Memory B cell (primary cell): Measurements from ENCODE around the gene WFDC1.

ENCODE experiments used
- ATAC-seq: fragments of 150-1000 bp; cut with Tn5 transposase; 2 replicates; pipeline ENCODE4 v1.10.0; 2021; ENCODE audit warnings: low read depth, mild to moderate bottlenecking, moderate library complexity
- DNase-seq, 2 donors: peaks; one replicate each; pipeline ENCODE4 v3.0.0; 2022; ENCODE audit warnings: low spot score in 2 of 2
- H3K27ac Mint-ChIP-seq: one replicate; pipeline ENCODE4 v1.8.0; 2022; ENCODE audit warnings: mild to moderate bottlenecking, moderate library complexity, mixed read lengths
- H3K27me3 Mint-ChIP-seq: one replicate; pipeline ENCODE4 v1.8.0; 2022; ENCODE audit warnings: mixed read lengths
- H3K36me3 Mint-ChIP-seq: one replicate; pipeline ENCODE4 v1.8.0; 2022; ENCODE audit warnings: mild to moderate bottlenecking, mixed read lengths
- H3K4me1 Mint-ChIP-seq: one replicate; pipeline ENCODE4 v1.8.0; 2022; ENCODE audit warnings: mixed read lengths
- H3K4me3 Mint-ChIP-seq: one replicate; pipeline ENCODE4 v1.8.0; 2022; ENCODE audit warnings: mild to moderate bottlenecking, moderate library complexity, mixed read lengths
- H3K9me3 Mint-ChIP-seq: one replicate; pipeline ENCODE4 v1.8.0; 2022; ENCODE audit warnings: mixed read lengths

WFDC1 gene

DNA sequence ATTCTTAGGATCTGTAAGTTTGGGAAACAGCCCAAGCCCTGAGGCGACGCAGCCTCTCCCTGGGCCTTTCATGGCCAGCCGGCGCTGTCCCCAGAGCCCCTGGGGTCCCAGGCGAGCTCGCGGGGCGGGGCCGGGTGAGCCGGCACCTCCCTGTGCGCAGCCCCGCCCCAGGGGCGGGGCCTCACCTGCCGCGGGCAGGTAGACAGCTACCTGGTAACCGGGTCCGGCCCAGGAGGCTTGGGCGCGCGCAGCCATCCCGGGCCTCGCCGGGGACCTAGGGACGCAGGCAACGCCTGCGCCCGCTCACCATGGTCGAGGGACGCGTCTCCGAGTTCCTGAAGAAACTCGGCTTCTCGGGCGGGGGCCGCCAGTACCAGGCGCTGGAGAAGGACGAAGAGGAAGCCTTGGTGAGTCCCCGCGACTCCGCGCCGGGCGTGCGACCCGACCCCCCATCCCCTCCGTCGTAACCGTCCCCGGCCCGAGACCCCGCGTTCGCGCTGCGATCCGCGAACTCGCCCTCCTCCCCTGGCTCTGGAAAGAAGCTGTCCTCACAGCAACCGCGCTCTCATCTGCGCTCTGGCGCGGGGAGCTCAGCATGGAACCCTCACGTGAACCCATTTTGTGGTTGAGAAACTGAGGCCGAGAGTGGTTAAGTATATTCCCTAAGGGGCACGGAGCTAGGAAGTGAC lies 73.8 kb downstream of the WFDC1 start, which contains the start of gene ATP2C2:
TSS of gene ATP2C2 (plus strand) at position 231 of the 689 bp plus-strand sequence. CDS start at position 309, 78 bp downstream.
- no peak within 1 kb of the TSS for H3K4me3 Mint-ChIP-seq
- no peaks in the 10 kb centered on the region for H3K4me1 Mint-ChIP-seq
- no peaks in the 10 kb centered on the region for H3K36me3 Mint-ChIP-seq
- ATAC-seq (no peak), DNase-seq (no peak)
- no peaks in the 10 kb centered on the region for H3K9me3 Mint-ChIP-seq
- peaks cover 30% of the 10 kb centered on the region for H3K27me3 Mint-ChIP-seq
- no peak within 1 kb of the TSS for H3K27ac Mint-ChIP-seq

- H3K36me3 Mint-ChIP-seq = no peaks in the 10 kb centered on the region
- H3K27me3 Mint-ChIP-seq = peaks cover 32% of the 10 kb centered on the region
- no peak for DNase-seq
- no peak overlapping the region for H3K27ac Mint-ChIP-seq
- ATAC-seq = no peak
- no peaks in the 10 kb centered on the region for H3K9me3 Mint-ChIP-seq
- H3K4me3 Mint-ChIP-seq = no peak overlapping the region
- H3K4me1 Mint-ChIP-seq = no peaks in the 10 kb centered on the region
These were observed 74.4 kb downstream of the WFDC1 start for GRCh38 chr16:84369105-84369504.

GRCh38 chr16:84369938-84370627 lies 75.4 kb downstream of the WFDC1 start:
- H3K36me3 Mint-ChIP-seq = no peaks in the 10 kb centered on the region
- ATAC-seq = no peak
- DNase-seq = no peak
- no peaks in the 10 kb centered on the region for H3K4me1 Mint-ChIP-seq
- no peaks in the 10 kb centered on the region for H3K9me3 Mint-ChIP-seq
- H3K27ac Mint-ChIP-seq = no peak overlapping the region
- H3K27me3 Mint-ChIP-seq = peaks cover 34% of the 10 kb centered on the region
- no peak overlapping the region for H3K4me3 Mint-ChIP-seq

DNA sequence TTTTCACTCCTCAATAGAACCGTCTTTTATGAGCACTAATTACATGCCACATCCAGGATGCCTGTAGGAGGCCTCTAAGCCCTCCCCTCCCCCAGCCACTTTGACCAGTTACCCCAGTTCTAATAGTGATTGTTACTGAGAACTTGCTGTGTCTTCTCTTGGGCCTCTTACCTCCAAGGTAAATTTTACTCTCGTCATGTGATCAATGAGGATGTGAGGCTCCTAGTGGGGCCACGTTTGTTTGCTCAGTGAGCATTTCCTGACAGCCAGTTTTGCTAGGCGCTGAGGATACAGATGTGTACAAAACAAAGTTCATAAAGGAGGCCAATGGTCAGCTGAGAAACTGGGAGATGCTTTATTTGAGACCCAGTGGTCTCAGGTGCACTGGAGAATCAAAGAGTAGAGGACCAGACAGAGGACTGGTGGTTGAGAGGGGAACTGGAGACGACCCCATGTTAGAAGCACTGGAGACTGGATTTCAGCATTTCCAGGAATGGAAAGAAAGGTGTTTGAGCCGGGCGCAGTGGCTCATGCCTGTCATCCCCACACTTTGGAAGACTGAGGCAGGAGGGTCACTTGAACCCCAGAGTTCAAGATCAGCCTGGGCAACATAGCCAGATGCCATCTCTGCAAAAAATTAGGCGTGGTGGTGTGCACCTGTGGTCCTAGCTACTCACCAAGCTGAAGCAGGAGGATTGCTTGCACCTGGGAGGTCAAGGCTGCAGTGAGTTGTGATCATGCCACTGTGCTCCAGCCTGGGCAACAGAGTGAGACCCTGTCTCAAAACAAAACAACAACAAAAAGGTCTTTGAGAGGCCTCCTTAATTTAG lies 76.3 kb downstream of the WFDC1 start:
- DNase-seq = no peak
- Mint-ChIP-seq H3K27ac (no peak overlapping the region), H3K27me3 (peaks cover 34% of the 10 kb centered on the region), H3K9me3 (no peaks in the 10 kb centered on the region), H3K36me3 (no peaks in the 10 kb centered on the region), H3K4me3 (no peak overlapping the region), H3K4me1 (no peaks in the 10 kb centered on the region)
- ATAC-seq = no peak

- ATAC-seq (no peak), DNase-seq (no peak)
- Mint-ChIP-seq H3K27ac (no peak overlapping the region), H3K36me3 (no peaks in the 10 kb centered on the region), H3K27me3 (peaks cover 34% of the 10 kb centered on the region), H3K4me3 (no peak overlapping the region), H3K4me1 (no peaks in the 10 kb centered on the region), H3K9me3 (no peaks in the 10 kb centered on the region)
These were observed 76.8 kb downstream of the WFDC1 start for GRCh38 chr16:84371553-84371865.

DNA sequence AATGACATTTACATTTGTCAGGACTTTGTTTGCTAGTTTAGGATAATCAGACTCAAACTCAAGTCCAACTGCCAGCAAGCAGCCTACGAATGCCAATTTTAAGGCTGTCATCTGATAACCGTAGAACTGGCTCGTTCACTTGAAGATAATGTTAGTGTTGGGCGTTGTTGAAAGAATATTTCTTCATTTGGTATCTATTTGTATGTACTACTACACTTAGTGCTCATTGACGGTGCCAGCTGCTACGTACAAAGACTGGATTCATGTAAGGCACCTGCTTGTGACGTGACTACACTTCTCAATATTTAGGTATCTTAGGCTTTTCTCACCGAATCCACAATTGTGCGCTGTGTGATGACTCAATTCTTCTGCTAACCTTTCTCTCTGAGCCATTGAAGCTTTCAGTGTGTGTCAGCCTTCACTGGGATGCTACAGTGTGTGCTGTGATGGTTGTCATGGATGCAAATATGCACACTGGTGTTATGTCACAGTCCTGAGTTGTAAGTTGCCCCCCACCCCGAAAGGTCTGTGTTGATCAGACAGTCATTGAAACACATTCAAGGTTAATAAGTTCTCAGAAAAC lies 79.3 kb downstream of the WFDC1 start:
- no peak for DNase-seq
- H3K27me3 Mint-ChIP-seq = peaks cover 29% of the 10 kb centered on the region
- no peak overlapping the region for H3K4me3 Mint-ChIP-seq
- no peaks in the 10 kb centered on the region for H3K36me3 Mint-ChIP-seq
- ATAC-seq = no peak
- H3K27ac Mint-ChIP-seq = no peak overlapping the region
- no peaks in the 10 kb centered on the region for H3K4me1 Mint-ChIP-seq
- no peaks in the 10 kb centered on the region for H3K9me3 Mint-ChIP-seq

GRCh38 chr16:84378099-84378498 lies 83.4 kb downstream of the WFDC1 start:
- ATAC-seq = no peak
- H3K27me3 Mint-ChIP-seq = peaks cover 14% of the 10 kb centered on the region
- H3K36me3 Mint-ChIP-seq = no peaks in the 10 kb centered on the region

DNA sequence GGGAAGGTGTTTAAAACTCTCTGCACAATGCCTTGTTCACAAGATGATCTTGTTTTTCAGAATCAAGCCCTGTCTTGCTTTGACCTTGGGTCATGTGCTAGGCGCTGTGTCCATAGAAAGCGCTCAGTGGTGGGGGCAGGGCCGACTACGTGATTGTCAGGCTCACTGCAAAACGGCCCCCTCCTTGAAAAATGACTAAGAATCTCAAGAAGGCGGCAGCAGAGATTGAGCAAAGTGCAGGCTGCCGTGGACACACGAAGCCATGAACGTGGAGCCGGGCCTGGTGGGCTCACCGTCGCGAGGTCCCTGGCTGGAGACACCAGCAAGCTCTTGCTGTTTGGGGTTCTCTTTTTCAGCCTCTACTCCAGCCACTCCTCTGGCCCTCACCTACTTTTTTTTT lies 83.9 kb downstream of the WFDC1 start:
- ATAC-seq = no peak
- H3K4me3 Mint-ChIP-seq = no peak overlapping the region
- H3K27me3 Mint-ChIP-seq = peaks cover 12% of the 10 kb centered on the region
- peaks cover 10% of the 10 kb centered on the region for H3K4me1 Mint-ChIP-seq
- no peak for DNase-seq
- no peaks in the 10 kb centered on the region for H3K9me3 Mint-ChIP-seq
- H3K27ac Mint-ChIP-seq = no peak overlapping the region
- H3K36me3 Mint-ChIP-seq = no peaks in the 10 kb centered on the region

More at GRCh38 chr16:84378099-84378498, 83.4 kb downstream of the WFDC1 start:
- Mint-ChIP-seq H3K4me1 (peaks cover 10% of the 10 kb centered on the region), H3K4me3 (no peak overlapping the region), H3K27ac (no peak overlapping the region), H3K9me3 (no peaks in the 10 kb centered on the region)
- DNase-seq = no peak

- ATAC-seq = no peak
- Mint-ChIP-seq H3K4me1 (peaks cover 10% of the 10 kb centered on the region), H3K9me3 (peaks cover 2% of the 10 kb centered on the region), H3K27me3 (peaks cover 10% of the 10 kb centered on the region), H3K36me3 (no peaks in the 10 kb centered on the region), H3K4me3 (no peak overlapping the region), H3K27ac (no peak overlapping the region)
- DNase-seq = no peak
These were observed 84.5 kb downstream of the WFDC1 start for GRCh38 chr16:84379008-84379708.
